Fibroblast of upper back skin (primary cell): ENCODE results near the gene IRS1.
"Not testable (repeated sequence)": the region's sequence is repeated elsewhere in the genome, so short reads cannot be mapped to it uniquely, and the experiment has no call there.

Source experiments
- DNase-seq: peaks from one replicate; pipeline ENCODE4 v3.0.0-alpha.2; 2013

Gene IRS1, protein sequence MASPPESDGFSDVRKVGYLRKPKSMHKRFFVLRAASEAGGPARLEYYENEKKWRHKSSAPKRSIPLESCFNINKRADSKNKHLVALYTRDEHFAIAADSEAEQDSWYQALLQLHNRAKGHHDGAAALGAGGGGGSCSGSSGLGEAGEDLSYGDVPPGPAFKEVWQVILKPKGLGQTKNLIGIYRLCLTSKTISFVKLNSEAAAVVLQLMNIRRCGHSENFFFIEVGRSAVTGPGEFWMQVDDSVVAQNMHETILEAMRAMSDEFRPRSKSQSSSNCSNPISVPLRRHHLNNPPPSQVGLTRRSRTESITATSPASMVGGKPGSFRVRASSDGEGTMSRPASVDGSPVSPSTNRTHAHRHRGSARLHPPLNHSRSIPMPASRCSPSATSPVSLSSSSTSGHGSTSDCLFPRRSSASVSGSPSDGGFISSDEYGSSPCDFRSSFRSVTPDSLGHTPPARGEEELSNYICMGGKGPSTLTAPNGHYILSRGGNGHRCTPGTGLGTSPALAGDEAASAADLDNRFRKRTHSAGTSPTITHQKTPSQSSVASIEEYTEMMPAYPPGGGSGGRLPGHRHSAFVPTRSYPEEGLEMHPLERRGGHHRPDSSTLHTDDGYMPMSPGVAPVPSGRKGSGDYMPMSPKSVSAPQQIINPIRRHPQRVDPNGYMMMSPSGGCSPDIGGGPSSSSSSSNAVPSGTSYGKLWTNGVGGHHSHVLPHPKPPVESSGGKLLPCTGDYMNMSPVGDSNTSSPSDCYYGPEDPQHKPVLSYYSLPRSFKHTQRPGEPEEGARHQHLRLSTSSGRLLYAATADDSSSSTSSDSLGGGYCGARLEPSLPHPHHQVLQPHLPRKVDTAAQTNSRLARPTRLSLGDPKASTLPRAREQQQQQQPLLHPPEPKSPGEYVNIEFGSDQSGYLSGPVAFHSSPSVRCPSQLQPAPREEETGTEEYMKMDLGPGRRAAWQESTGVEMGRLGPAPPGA (N-terminal part only)

DNA sequence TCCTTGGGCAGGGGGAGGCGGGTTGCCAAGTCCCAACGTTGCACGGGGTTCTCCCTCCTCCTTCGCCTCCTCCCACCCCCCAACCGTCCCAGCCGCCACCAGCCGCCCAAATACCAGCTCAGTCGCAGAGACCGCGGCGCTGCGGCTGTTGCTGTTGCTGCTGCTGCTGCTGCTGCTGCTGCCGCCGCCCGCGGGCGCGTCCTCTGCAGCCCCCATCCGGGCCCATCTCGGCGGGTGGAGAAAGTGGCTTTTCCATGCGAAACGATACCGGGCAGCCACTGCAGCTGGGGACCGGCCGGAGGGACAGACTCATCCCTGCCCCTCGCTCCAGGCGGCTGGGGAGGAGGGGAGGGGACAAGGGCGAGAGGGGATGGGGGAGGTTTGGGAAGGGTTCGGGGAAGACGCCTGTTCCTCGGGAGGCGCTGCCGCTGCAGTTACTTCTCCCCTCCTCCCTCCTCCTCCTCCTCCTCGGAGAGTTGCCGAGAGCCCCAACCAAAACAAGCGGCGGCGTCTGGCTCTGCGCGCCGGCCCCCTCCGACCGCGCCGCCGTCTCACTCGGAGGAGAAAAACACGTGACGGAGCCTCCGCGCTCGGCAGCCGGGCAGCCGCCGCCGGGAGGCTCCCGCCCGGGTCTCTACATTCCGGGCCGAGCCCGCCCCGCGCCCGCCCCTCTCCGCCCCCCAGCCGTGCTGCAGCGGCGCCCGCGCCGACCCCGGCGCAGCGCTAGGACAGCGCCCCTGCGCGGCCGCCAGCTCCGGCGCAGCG lies at the start of gene IRS1:
IRS1 (minus strand) TSS at position 610 of the 765 bp plus-strand sequence. CDS start 1,082 bp downstream, outside the sequence.
- DNase-seq, result peak; percentile 83

DNA sequence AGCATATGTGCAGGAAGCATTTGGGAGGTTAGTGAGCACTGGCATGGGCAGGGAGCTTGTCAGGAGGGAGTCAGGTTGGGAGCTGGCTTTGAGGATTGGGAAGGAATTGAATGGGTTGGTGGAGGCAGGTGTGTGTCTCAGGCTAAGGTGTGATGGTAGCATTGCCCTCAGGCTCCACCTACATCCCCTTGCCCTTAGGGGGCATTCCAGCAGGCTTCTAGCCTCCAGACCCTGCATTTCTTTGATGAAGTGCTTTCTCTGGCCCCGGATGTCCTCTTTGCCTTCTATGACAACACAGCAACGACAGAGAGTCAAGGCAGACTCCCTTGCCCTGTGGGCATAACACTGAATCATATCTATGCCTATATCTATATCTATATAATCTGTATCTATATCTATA lies 49.7 kb upstream of the IRS1 start:
- no peak for DNase-seq

DNA sequence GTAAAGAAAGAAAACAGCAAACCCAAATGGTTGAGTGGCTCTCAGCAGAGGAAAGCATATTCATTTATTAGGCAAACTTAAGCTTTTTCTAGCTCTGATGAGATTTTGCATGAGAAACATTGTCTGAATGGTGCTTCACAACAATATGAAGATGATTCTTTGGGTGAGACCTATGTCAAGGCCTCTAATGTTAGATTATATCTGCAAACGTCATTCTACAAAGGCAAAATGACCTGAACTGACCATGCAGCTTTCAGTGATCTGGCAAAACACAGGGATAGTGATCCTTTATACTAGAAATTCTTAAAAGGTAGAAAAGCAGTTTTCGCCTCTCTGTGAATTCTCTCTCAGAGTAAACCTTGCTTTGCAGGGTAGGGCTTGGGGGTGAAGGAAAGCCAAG lies 47.9 kb upstream of the IRS1 start:
- DNase-seq, result no peak

DNA sequence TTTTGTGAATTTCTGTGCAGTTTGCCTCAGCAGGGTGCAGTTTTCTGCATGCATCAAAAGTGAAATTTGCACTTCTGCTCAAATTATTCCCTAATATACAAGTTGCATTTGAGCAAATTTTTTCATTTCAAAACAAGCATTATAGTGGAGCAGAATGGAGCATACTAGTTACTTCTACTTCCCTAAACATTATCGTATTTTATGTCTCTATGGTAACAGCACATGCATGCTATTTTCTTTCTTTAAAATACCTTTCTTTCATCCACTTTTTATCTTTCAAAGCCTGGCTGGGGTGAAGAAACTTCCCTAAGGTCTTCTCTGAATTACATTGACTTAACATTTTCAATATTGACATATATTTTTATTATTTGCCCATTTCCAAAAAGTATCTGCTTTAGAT lies 47.5 kb upstream of the IRS1 start:
- DNase-seq, result no peak

DNA sequence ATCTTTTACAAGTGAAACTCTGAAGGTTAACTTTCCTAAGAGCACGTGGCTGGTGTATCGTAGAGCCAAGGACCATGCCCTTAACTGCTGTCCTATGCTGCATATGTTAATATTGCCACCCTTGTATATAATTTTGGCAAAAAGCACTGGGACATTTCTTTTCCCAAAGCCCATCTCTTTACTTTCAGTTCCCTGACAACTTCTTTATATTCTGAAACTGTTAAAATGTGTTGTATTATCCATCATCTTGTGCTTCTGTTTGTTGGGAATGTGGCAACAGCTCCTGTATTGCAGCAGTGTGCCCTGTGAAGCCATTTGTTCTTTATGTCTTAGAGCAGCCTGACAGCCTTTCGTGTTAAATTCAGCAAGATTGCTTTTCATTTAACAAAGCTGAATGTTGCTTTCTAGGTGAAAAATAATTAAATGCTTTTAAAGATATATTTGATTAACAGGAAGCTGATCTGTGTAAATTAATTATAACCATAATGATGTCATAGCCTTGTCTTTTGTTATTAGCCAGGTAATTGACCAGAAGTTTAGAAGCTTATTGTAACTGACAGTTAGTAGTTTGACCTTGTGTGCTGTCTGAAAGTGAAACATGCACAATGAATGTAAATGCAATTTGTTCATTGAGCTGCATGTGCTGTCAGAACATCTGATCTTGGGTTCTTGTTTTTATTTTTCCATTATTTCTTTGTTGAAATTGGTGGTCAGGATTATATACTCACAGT lies 45.9 kb upstream of the IRS1 start:
- no peak for DNase-seq

DNA sequence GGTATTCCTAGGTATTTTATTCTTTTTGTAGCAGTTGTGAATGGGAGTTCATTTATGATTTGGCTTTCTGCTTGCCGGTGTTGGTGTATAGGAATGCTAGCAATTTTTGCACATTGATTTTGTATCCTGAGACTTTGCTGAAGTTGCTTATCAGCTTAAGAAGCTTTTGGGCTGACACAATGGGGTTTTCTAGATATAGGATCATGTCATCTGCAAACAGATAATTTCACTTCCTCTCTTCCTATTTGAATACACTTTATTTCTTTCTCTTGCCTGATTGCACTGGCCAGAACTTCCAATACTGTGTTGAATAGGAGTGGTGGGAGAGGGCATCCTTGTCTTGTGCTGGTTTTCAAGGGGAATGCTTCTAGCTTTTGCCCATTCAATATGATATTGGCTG lies 43.4 kb upstream of the IRS1 start:
- not testable (repeated sequence) for DNase-seq

DNA sequence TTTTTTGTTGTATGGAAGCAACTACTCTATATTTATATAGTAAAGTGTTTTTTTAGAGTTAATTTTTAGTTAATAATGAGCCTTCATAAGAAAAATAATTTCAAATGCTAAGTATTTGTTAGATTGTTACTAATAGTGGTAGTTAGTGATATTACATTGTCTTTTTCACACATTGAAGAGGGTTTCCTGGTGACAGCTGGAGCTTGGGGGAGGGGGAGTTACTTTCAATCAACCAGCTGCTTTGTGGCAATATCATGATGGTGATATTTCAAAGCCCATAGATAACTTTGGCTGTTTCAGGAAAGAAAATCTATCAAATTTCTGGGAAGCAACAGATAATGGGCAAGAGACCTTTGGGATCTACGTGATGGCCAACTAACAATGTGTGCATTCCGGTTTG lies 40.3 kb upstream of the IRS1 start:
- no peak for DNase-seq

DNA sequence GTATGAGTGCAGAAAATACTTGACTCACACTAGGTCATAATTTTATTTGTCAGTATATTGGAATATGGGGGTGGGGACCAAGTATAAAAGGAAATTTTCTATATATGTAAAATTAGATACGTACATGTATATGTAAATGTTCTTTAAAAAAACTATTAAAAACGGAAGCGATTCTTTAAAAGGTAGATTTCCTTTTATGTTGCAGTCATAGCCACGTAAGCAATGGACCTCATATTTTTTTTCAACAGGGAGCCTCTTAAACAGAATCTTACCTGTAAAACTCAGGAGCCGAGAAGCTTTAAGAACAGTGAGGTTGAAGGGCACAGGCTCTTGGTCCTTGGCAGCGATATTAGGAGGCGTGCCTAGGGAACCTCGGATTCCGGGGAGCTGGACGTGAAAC lies 39.5 kb upstream of the IRS1 start:
- DNase-seq, result no peak

DNA sequence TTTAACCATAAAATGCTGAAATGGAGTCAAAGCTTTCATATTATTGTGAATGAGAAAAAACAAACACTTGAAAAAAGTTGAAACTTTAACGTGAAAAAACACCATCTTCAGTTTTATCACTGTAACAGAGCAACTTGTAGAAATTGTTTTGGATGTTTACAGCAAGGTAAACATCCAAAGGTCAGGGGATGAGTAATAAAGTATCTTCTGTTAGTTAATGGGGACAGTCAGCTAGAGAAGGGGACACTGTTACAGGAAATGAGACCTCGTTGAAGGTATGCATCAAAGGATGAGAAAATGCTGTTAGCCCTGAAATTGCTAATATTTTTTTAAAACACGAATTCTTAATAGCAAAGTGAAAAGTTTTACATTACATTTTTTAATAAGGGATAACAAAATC lies 39.1 kb upstream of the IRS1 start:
- no peak for DNase-seq

DNA sequence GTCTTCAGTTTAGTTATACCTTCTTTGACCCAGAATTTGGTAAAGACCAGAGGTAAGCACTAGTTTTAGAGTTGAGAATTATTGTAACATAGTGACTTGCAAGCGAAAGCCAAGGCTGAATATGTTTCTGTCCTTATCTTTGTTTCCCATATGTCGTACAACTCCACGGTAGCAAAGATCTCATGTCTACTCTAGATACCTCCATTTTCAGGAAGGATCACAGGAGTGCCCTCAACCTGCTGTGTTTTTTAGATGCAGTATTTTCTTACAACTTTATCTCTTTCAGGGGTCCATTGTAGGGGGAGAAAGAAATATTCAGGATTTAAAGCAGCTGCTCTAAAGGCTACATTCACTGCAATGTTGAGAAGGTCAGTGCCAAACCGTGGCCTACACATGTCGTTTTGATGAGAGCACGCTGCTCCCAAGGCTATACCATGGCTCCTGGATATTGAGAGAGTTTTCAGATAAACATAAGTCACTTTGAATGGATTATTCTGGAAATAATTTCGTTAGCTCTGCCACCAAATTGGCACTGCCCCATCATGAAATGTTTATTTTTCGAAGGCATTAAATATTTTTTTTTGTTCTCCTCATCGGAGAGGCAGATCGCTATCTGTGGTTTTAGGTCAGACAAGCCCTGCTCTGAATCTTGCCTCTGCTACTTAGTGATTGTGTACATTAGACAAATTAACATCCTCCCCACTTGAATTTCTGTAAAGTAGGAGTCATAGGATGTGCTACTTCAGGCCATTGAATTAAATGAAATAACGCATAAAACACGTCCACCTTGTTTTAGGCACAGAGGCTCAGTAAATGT lies 38.4 kb upstream of the IRS1 start:
- DNase-seq, result no peak

DNA sequence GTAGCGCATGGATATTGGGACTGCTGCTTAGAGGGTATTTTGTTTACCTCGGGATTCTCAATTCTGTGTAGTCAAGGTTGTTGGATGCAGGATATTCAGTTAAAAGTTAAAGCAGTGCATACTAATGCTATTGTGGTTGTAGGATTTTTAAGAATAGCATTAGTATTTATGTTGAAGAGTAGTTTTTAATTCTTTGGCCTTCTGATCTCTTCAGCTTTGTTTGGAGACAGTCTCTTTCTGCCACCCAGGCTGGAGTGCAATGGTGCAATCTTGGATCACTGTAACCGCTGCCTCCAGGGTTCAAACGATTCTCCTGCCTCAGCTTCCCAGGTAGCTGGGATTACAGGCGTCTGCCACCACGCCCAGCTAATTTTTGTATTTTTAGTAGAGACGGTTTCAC lies 37.7 kb upstream of the IRS1 start:
- no peak for DNase-seq

DNA sequence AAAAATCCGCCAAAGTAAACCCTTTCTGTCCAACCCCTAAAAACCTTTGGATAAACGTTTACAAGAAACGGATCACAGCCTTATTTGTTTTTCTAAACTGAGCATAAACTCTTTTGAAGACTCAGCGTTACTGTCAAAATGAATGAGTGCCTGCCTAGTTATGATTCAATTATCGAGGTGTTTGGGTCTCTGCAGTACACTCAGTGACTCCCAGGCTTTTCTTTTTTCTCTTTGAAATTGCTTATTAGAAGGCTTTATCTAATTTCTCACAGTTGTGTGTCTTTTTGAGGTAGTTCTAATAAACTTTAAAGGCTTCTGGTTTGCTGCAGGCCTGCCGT lies 36.9 kb upstream of the IRS1 start:
- no peak for DNase-seq

DNA sequence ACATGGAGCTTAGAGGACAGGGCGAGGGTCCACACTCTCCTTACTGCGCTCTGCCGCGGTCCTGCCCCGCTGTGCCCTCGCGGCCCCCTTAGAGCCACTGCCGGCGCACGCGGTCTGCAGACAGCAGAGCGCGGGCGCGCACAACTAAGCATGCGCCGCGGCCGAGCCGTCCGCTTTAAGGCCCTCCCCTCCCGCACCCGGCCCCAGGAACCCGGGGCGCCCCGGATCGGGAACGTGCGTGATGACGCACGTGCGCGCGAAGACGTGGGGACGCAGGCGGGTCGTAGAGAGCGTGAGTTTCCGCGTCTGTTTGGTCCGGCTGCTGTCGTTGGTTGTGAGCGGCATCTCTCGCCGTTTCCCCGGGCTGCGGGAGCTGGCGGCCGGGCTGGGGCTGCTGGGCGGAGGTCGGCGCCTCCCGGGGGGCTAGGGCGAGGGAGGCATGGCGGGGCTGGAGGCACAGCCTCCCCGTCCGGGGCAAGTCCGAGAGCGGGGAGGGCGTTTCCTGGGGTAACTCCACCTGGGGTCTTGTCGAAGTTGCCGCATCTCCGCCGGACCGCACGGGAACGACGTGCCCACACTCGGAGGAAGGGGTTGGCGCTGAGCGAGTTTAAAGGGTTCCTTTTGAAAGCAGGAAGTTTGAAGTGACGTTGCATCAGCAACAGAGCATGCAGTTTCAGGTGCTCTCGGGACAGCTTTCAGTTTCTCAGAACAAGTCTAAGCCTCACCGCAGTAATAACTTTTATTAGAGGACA lies 36.4 kb upstream of the IRS1 start, which contains the start of gene RHBDD1:
RHBDD1 (plus strand) TSS at position 259 of the 752 bp plus-strand sequence. CDS start 28,640 bp downstream, outside the sequence.
- DNase-seq, result peak; percentile 96

DNA sequence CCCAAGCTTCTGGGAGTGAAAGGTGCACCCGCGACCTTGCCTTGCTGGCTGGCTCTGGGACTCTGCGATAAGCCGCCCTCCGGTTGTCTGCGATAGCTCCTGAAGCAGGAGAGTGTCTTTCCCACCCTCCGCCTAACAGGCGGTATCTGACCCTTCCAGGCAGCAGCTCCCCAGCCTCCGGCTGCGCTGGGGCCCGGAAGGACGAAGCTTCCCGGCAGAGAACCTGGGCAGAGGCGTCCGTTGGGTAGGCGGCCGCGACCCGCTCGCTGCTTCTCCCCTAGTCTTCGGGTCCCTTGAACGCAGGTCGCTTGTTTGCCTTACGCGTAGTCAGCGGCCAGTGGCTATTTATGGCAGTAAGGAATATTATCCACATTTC lies 35.8 kb upstream of the IRS1 start:
- DNase-seq, result no peak

DNA sequence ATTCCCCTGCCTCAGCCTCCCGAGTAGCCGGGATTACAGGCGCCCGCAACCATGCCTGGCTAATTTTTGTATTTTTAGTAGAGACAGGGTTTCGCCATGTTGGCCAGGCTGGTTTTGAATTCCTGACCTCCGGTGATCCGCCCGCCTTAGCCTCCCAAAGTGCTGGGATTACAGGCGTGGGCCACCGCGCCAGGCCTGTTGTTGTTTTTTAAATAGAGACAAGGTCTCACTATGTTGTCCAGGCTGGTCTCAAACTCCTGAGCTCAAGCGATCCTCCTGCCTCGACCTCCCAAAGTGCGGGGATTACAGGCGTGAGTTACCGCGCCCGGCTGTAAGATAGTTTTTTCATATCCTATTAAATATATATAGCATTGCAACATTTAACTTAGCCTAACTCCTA lies 35.3 kb upstream of the IRS1 start:
- not testable (repeated sequence) for DNase-seq

DNA sequence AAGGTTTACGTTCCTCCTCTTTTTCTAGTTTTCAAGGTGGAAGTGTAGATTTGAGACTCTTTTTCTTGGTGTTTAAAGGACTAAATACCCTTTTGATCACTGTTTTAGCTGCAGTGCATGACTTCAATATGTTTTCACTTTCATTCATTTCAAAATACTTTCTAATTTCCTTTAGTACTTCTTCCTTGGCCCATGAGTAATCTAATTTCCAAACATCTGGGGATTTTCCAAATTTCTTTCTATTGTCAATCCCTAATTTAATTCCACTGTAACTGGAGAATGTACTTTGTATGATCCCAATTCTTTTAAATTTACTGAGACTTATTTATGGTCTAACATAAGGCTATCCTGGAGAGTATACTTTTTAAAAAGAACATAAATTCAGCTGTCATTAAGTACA lies 32.4 kb upstream of the IRS1 start:
- DNase-seq, result no peak

DNA sequence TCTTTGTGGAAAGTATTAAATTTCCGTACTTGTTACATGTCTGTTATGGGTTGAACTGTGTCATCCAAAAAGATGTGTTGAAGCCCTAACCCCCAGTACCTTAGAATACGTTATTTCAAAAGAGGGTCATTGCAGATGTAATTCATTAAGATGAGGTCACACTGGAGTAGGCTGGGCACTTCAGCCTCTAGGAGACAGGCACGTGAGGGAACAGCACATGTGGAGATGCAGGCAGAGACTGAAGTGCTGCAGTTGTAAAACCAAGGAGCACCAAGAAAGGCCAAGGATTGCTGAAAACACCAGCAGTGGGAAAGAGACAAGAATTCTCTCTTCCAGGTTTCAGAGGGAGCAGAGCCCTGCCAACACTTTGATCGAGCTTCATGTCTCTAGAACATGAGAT lies 31.6 kb upstream of the IRS1 start:
- DNase-seq, result no peak

DNA sequence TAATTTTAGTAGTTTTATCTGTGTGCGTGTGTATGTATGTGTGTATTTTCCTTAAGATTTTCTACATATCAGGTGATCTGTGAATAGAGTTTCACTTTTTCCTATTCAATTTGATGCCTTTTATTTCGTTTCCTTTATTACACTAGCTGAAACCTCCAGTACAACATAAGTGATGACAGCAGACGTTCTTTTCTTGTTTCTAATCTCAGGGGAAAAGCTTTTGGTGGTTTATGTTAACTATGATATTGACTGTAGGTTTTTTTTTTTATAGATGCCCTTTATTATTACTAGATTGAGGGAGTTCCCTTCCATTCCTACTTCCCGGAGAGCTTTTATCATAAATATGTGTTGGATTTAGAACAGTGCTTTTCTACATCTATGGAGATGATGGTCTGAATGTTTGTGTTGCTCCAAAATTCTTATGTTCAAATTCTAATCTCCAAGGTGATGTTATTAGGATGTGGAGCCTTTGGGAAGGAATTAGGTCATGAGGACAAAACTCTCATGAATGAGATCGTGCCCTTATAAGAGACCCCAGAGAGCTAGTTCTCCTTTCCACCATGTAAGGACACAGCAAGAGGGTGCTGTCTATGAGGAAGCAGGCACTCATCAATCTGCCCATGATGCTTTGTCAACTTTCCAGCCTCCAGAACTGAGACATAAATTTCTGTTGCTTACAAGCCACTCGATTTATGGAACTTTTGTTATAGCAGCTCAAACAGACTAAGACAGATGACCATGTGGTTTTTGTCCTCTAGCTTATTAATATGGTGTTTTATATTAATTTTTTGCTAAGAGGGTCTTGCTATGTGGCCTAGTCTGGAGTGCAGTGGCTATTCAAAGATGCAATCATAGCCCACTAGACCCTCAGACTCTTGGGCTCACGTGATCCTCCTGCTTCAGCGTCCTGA lies 30.4 kb upstream of the IRS1 start:
- DNase-seq, result no peak

DNA sequence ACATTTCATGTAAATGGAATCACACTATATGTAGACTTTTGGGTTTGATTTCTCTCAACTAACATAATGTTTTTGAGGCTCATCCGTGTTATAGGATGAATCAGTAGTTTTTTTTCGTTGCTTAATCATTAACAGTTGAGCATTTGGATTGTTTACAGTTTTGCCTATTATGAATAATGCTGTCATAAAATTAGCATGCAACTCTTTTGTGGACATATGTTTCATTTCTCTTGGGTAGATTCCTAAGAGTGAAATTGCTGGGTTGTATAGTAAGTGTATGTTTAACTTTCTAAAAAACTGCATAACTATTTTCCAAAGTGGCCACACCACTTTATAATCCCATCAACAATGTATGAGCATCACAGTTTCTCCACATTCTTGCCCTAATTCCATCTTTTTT lies 28.6 kb upstream of the IRS1 start:
- peak; percentile 42 for DNase-seq

DNA sequence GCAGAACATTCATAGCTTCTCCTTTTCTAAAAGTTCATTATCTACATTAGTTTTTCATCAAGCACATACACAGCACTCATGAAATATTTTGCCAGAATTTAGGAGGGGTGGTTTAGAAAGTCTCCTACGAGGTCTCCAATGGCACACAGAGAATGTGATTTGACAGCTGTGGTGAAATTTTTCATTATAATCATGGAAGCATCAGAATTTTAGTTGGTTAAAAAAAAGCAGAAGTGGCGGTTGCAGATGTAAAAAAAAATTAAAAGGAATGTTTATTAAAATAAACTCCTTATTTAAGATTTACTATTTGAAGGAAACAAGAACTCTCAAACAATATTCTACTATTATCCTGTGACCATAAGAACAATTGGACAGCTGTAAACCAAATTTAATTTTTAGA lies 25.4 kb upstream of the IRS1 start:
- DNase-seq, result no peak
